OCI-LY1 (cell line): ENCODE measurements around the gene ASPRV1.

Source experiments
- H2AFZ ChIP-seq: fragments of 200-600 bp; sonication (generic), shearing (Covaris generic); 2 replicates; pipeline ENCODE4 v1.6.0; 2014; ENCODE audit warnings: antibody characterized with exemption, mild to moderate bottlenecking, low read length
- H3F3A ChIP-seq: fragments of 200-600 bp; sonication (generic), shearing (Covaris generic); 2 replicates; pipeline ENCODE4 v1.6.0; 2014; ENCODE audit warnings: mild to moderate bottlenecking, antibody characterized with exemption, low read length, moderate library complexity; ENCODE audit not compliant: insufficient read depth
- H3K27ac ChIP-seq: fragments of 200-600 bp; sonication (generic); 2 replicates; pipeline ENCODE4 v1.5.1; 2014; ENCODE audit warnings: low read length, mixed run types, mild to moderate bottlenecking, low read depth; ENCODE audit not compliant: poor library complexity, severe bottlenecking
- H3K27me3 ChIP-seq: fragments of 200-600 bp; sonication (generic); 2 replicates; pipeline ENCODE4 v1.6.0; 2014; ENCODE audit warnings: antibody characterized with exemption, mild to moderate bottlenecking, low read length, moderate library complexity; ENCODE audit not compliant: insufficient read depth
- H3K36me3 ChIP-seq: fragments of 200-600 bp; sonication (generic); 2 replicates; pipeline ENCODE4 v1.6.1; 2014; ENCODE audit warnings: mild to moderate bottlenecking, antibody characterized with exemption, low read length, moderate library complexity, mixed read lengths; ENCODE audit not compliant: insufficient read depth
- H3K4me1 ChIP-seq: fragments of 200-600 bp; sonication (generic); 2 replicates; pipeline ENCODE4 v1.5.1; 2014; ENCODE audit warnings: mild to moderate bottlenecking, low read length, moderate library complexity; ENCODE audit not compliant: insufficient read depth, severe bottlenecking
- H3K4me2 ChIP-seq: fragments of 200-600 bp; sonication (generic), shearing (Covaris generic); 2 replicates; pipeline ENCODE4 v1.6.1; 2014; ENCODE audit warnings: low read length
- H3K4me3 ChIP-seq: fragments of 200-600 bp; sonication (generic); 2 replicates; pipeline ENCODE4 v1.5.1; 2014; ENCODE audit warnings: low read length, low read depth, mild to moderate bottlenecking, mixed read lengths; ENCODE audit not compliant: poor library complexity, severe bottlenecking
- H3K79me2 ChIP-seq: fragments of 200-600 bp; shearing (Covaris generic); 2 replicates; pipeline ENCODE4 v1.6.1; 2016; ENCODE audit warnings: mixed run types, low read length, mixed read lengths; ENCODE audit not compliant: insufficient read depth
- H3K9ac ChIP-seq: fragments of 200-600 bp; sonication (generic), shearing (Covaris generic); 2 replicates; pipeline ENCODE4 v1.6.1; 2014; ENCODE audit warnings: mild to moderate bottlenecking, low read length, mixed read lengths
- H3K9me2 ChIP-seq: fragments of 200-600 bp; sonication (generic), shearing (Covaris generic); 2 replicates; pipeline ENCODE4 v1.6.1; 2014; ENCODE audit warnings: low read depth, mild to moderate bottlenecking, low read length, mixed read lengths
- H3K9me3 ChIP-seq: fragments of 200-600 bp; shearing (Covaris generic); 2 replicates; pipeline ENCODE4 v1.6.1; 2014; ENCODE audit warnings: low read length, mixed read lengths
- H4K20me1 ChIP-seq: fragments of 200-600 bp; sonication (generic), shearing (Covaris generic); 2 replicates; pipeline ENCODE4 v1.6.0; 2016; ENCODE audit warnings: mild to moderate bottlenecking, low read length; ENCODE audit not compliant: insufficient read depth
- EZH2 ChIP-seq: fragments of 200-600 bp; sonication (generic), shearing (Covaris generic); IDR thresholded peaks from 2 replicates; pipeline ENCODE4 v1.8.0; 2017; ENCODE audit warnings: borderline replicate concordance, mixed run types, mild to moderate bottlenecking, antibody characterized with exemption, low read length, moderate library complexity, mixed read lengths
- TF ChIP-seq, protein P1 (sequence below): fragments of 200-600 bp; sonication (generic), shearing (Covaris generic); IDR thresholded peaks from 2 replicates; pipeline ENCODE4 v1.5.1; 2017; ENCODE audit warnings: mild to moderate bottlenecking, antibody characterized with exemption, low read length, moderate library complexity, mixed read lengths

Gene ASPRV1

DNA sequence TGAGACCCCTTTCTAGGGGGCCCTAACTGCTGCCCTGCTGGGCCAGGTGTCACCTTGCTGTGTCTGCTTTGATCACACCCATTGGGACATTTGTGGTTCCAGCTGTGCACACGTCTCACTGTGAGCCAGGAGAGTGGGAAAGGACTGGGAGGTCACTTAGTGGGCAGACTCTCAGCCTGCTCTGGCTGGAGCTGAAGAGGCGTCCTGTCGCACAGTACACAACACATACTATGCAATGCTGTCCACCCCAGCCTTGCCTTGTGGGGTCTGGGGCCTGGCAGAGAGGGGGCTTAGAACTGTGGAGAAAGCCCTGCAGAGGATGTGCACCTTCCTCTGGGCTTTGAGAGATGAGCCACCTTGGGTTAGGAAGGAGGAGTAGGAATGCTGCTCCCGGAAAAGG, 25.3 kb upstream of the ASPRV1 start:
- H3K36me3 ChIP-seq = no peaks in the 10 kb centered on the region
- H3K27ac ChIP-seq = no peak overlapping the region
- no peak overlapping the region for H3K9ac ChIP-seq
- H3K4me2 ChIP-seq = no peak overlapping the region
- no peaks in the 10 kb centered on the region for H3K79me2 ChIP-seq
- no peaks in the 10 kb centered on the region for H3F3A ChIP-seq
- H2AFZ ChIP-seq = no peak overlapping the region
- H3K27me3 ChIP-seq = no peaks in the 10 kb centered on the region
- no peaks in the 10 kb centered on the region for H3K4me1 ChIP-seq
- H3K9me3 ChIP-seq = no peaks in the 10 kb centered on the region
- H3K9me2 ChIP-seq = no peaks in the 10 kb centered on the region
- TF ChIP-seq EZH2 = no peak
- TF ChIP-seq, protein P1, sequence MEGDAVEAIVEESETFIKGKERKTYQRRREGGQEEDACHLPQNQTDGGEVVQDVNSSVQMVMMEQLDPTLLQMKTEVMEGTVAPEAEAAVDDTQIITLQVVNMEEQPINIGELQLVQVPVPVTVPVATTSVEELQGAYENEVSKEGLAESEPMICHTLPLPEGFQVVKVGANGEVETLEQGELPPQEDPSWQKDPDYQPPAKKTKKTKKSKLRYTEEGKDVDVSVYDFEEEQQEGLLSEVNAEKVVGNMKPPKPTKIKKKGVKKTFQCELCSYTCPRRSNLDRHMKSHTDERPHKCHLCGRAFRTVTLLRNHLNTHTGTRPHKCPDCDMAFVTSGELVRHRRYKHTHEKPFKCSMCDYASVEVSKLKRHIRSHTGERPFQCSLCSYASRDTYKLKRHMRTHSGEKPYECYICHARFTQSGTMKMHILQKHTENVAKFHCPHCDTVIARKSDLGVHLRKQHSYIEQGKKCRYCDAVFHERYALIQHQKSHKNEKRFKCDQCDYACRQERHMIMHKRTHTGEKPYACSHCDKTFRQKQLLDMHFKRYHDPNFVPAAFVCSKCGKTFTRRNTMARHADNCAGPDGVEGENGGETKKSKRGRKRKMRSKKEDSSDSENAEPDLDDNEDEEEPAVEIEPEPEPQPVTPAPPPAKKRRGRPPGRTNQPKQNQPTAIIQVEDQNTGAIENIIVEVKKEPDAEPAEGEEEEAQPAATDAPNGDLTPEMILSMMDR = no peak
- H3K4me3 ChIP-seq = no peak overlapping the region
- no peaks in the 10 kb centered on the region for H4K20me1 ChIP-seq

GRCh38 chr2:69985688-69986087, 24.3 kb upstream of the ASPRV1 start:
- no peak for TF ChIP-seq EZH2
- TF ChIP-seq, protein P1 = no peak
- Histone ChIP-seq H3K27me3 (no peaks in the 10 kb centered on the region), H4K20me1 (no peaks in the 10 kb centered on the region), H2AFZ (no peak overlapping the region), H3K9ac (no peak overlapping the region), H3K9me2 (no peaks in the 10 kb centered on the region), H3K4me2 (no peak overlapping the region), H3K36me3 (no peaks in the 10 kb centered on the region), H3K4me3 (no peak overlapping the region), H3K4me1 (no peaks in the 10 kb centered on the region), H3K79me2 (no peaks in the 10 kb centered on the region), H3K9me3 (no peaks in the 10 kb centered on the region), H3K27ac (no peak overlapping the region), H3F3A (no peaks in the 10 kb centered on the region)

DNA sequence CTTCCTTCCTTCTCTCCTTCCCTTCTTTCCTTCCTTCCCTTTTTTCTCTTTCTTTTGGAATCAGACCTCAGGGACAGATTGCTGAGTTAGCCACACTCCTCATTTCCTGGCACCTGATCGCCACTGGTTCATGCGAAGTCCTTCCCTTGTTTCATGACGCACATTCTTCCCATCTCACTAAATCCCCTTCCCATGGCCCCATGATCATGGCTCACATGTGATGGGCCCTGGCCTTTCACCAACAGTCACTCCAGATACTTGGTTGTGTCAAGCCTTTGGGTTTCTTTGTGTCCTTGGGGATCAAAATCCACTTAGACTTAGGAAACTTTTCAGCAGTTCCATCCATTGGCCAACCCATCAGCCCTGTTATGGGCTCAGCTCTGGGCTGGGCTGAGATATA, 23.8 kb upstream of the ASPRV1 start:
- Histone ChIP-seq H3K4me1 (no peaks in the 10 kb centered on the region), H3K9me3 (no peaks in the 10 kb centered on the region), H3K27me3 (no peaks in the 10 kb centered on the region), H3K79me2 (no peaks in the 10 kb centered on the region), H2AFZ (no peak overlapping the region), H3K9me2 (no peaks in the 10 kb centered on the region), H4K20me1 (no peaks in the 10 kb centered on the region), H3K4me2 (no peak overlapping the region), H3K36me3 (no peaks in the 10 kb centered on the region), H3K4me3 (no peak overlapping the region), H3K9ac (no peak overlapping the region), H3F3A (no peaks in the 10 kb centered on the region), H3K27ac (no peak overlapping the region)
- TF ChIP-seq, protein P1 = no peak
- TF ChIP-seq EZH2 = no peak
